H1 (cell line): ENCODE measurements around the gene PTPRG. TPM values are rescaled to one million over a fixed set of nuclear protein-coding genes. Genes with fewer than 3 reads are reported as not detected.

Source experiments
- CTCF ChIA-PET: fragments of 300-600 bp; sonication (Branson Sonifier 250); formaldehyde crosslinking; loops from one replicate; lab custom pipeline; 2021; ENCODE audit not compliant: partially characterized antibody; lab: Charles Lee
- POLR2A ChIA-PET: fragments of 300-600 bp; sonication (Branson Sonifier 250); formaldehyde crosslinking; loops from one replicate; lab custom pipeline; 2021; ENCODE audit warnings: inconsistent platforms; ENCODE audit not compliant: partially characterized antibody; lab: Charles Lee
- DNase-seq, 2 experiments: peaks; one replicate each; pipeline versions ENCODE4 v3.0.0 to v3.0.0-alpha.2; 2010 to 2022; ENCODE audit warnings: low spot score in 2 of 2, low read depth in 1 of 2, mixed read lengths in 1 of 2
- FAIRE-seq: peaks from 2 replicates; lab custom pipeline; 2011; peaks lifted over from hg19 to GRCh38; lab: Jason Lieb, UNC
- H2AFZ ChIP-seq: 2 replicates; pipeline ENCODE4 v1.8.1; 2012; ENCODE audit warnings: low read length, inconsistent platforms
- H2AK5ac ChIP-seq: 2 replicates; pipeline ENCODE4 v1.6.1; 2013; ENCODE audit warnings: low read depth, low read length
- H2BK120ac ChIP-seq: replicated peaks from 2 replicates; pipeline ENCODE3; 2013; ENCODE audit warnings: low read depth, low read length, inconsistent platforms
- H2BK12ac ChIP-seq: 2 replicates; pipeline ENCODE4 v1.6.1; 2013; ENCODE audit warnings: low read depth, low read length
- H2BK15ac ChIP-seq: 2 replicates; pipeline ENCODE4 v1.6.1; 2013; ENCODE audit warnings: low read length
- H2BK20ac ChIP-seq: 2 replicates; pipeline ENCODE4 v1.6.1; 2013; ENCODE audit warnings: low read length
- H2BK5ac ChIP-seq: 2 replicates; pipeline ENCODE4 v1.6.1; 2013; ENCODE audit warnings: low read depth, low read length
- H3K14ac ChIP-seq: 2 replicates; pipeline ENCODE4 v1.6.1; 2013; ENCODE audit warnings: inconsistent platforms; ENCODE audit not compliant: insufficient read length
- H3K18ac ChIP-seq: 2 replicates; pipeline ENCODE4 v1.6.1; 2013; ENCODE audit warnings: low read length; ENCODE audit errors: extremely low read depth
- H3K23ac ChIP-seq: 2 replicates; pipeline ENCODE4 v1.6.1; 2013; ENCODE audit warnings: inconsistent platforms; ENCODE audit not compliant: insufficient read length
- H3K23me2 ChIP-seq: 2 replicates; pipeline ENCODE4 v1.6.1; 2013; ENCODE audit warnings: low read depth, low read length
- H3K27ac ChIP-seq: 2 replicates; pipeline ENCODE4 v1.6.1; 2011; ENCODE audit warnings: low read depth, low read length, inconsistent platforms
- H3K27me3 ChIP-seq, 4 experiments: replicated peaks in 1 of 4; 1 replicate in 1 of 4; 2 replicates in 3 of 4; pipeline versions ENCODE4 v1.6.1 to v1.8.1; 2011 to 2013; ENCODE audit warnings: low read length in 3 of 4, mild to moderate bottlenecking in 3 of 4, inconsistent platforms in 2 of 4, mixed read lengths in 2 of 4, moderate library complexity in 1 of 4; ENCODE audit not compliant: control insufficient read depth in 3 of 4, insufficient read depth in 3 of 4; ENCODE audit errors: extremely low read depth in 1 of 4
- H3K36me3 ChIP-seq, 4 experiments: 2 replicates each; pipeline versions ENCODE4 v1.6.1 to v1.8.1; 2011 to 2013; ENCODE audit warnings: mild to moderate bottlenecking in 4 of 4, low read length in 3 of 4, moderate library complexity in 2 of 4, control low read depth in 1 of 4, inconsistent platforms in 1 of 4; ENCODE audit not compliant: insufficient read depth in 4 of 4, control insufficient read depth in 2 of 4
- H3K4ac ChIP-seq: replicated peaks from 2 replicates; pipeline ENCODE3; 2013; ENCODE audit warnings: low read length, low read depth, mixed read lengths, inconsistent platforms; ENCODE audit not compliant: insufficient read length
- H3K4me1 ChIP-seq, 4 experiments: replicated peaks in 1 of 4; 1 replicate in 1 of 4; 2 replicates in 3 of 4; pipeline versions ENCODE4 v1.6.1 to v1.8.1; 2011 to 2013; ENCODE audit warnings: low read length in 3 of 4, inconsistent platforms in 2 of 4, mixed read lengths in 1 of 4; ENCODE audit not compliant: insufficient read depth in 4 of 4, control insufficient read depth in 3 of 4
- H3K4me2 ChIP-seq, 2 experiments: 2 replicates each; pipeline versions ENCODE4 v1.6.1 to v1.8.1; 2011 to 2013; ENCODE audit warnings: low read depth in 2 of 2, low read length in 2 of 2, control low read depth in 1 of 2, inconsistent platforms in 1 of 2, mild to moderate bottlenecking in 1 of 2; ENCODE audit not compliant: insufficient read depth in 1 of 2
- H3K4me3 ChIP-seq, 4 experiments: fragments of 200-600, 300-600 bp in 1 of 4; sonication (generic), shearing (Covaris generic), sonication (Bioruptor Twin) in 1 of 4; 2 replicates each; pipeline versions ENCODE4 v1.5.1 to v1.8.1; 2011 to 2016; ENCODE audit warnings: low read length in 4 of 4, low read depth in 3 of 4, control low read depth in 2 of 4, inconsistent platforms in 2 of 4, mild to moderate bottlenecking in 2 of 4, mixed read lengths in 1 of 4, moderate library complexity in 1 of 4; ENCODE audit not compliant: insufficient read depth in 2 of 4; ENCODE audit errors: extremely low read depth in 1 of 4
- H3K56ac ChIP-seq: replicated peaks from 2 replicates; pipeline ENCODE3; 2013; ENCODE audit warnings: low read depth, mild to moderate bottlenecking, mixed read lengths, low read length, inconsistent platforms; ENCODE audit not compliant: insufficient read length
- H3K79me1 ChIP-seq: 2 replicates; pipeline ENCODE4 v1.6.1; 2013; ENCODE audit warnings: low read depth, low read length, control low read depth
- H3K79me2 ChIP-seq, 2 experiments: 2 replicates each; pipeline versions ENCODE4 v1.6.1 to v1.8.1; 2012 to 2013; ENCODE audit warnings: low read length in 2 of 2, mild to moderate bottlenecking in 2 of 2, inconsistent platforms in 1 of 2; ENCODE audit not compliant: insufficient read depth in 2 of 2, control insufficient read depth in 1 of 2
- H3K9ac ChIP-seq, 4 experiments: replicated peaks in 1 of 4; 1 replicate in 1 of 4; 2 replicates in 3 of 4; pipeline versions ENCODE4 v1.6.1 to v1.8.1; 2011 to 2013; ENCODE audit warnings: low read depth in 3 of 4, low read length in 3 of 4, control low read depth in 2 of 4, mild to moderate bottlenecking in 2 of 4, moderate library complexity in 2 of 4, inconsistent platforms in 1 of 4; ENCODE audit errors: extremely low read depth in 1 of 4
- H3K9me3 ChIP-seq, 2 experiments: 2 replicates each; pipeline versions ENCODE4 v1.6.1 to v1.8.1; 2012 to 2013; ENCODE audit warnings: mild to moderate bottlenecking in 2 of 2, moderate library complexity in 2 of 2, control low read depth in 1 of 2, inconsistent platforms in 1 of 2, low read depth in 1 of 2, low read length in 1 of 2, mixed read lengths in 1 of 2; ENCODE audit not compliant: insufficient read depth in 2 of 2
- H4K20me1 ChIP-seq, 2 experiments: replicated peaks in 1 of 2; 2 replicates each; pipeline versions ENCODE3 to v1.8.1; 2011 to 2013; ENCODE audit warnings: inconsistent platforms in 2 of 2, low read length in 2 of 2, mild to moderate bottlenecking in 1 of 2; ENCODE audit not compliant: insufficient read depth in 2 of 2, control insufficient read depth in 1 of 2
- H4K5ac ChIP-seq: 2 replicates; pipeline ENCODE4 v1.6.1; 2013; ENCODE audit warnings: low read length, low read depth, mixed read lengths, inconsistent platforms; ENCODE audit not compliant: insufficient read length
- H4K8ac ChIP-seq: 2 replicates; pipeline ENCODE4 v1.8.0; 2013; ENCODE audit warnings: mild to moderate bottlenecking, moderate library complexity, low read length, inconsistent platforms; ENCODE audit not compliant: insufficient read depth; ENCODE audit errors: extremely low read depth
- H4K91ac ChIP-seq: replicated peaks from 2 replicates; pipeline ENCODE3; 2013; ENCODE audit warnings: low read length, mixed read lengths, inconsistent platforms; ENCODE audit not compliant: insufficient read length
- BCL11A ChIP-seq, 2 experiments: IDR thresholded peaks; one replicate each; pipeline ENCODE4 v1.6.1; 2011; ENCODE audit warnings: low read depth in 2 of 2, low read length in 2 of 2, mild to moderate bottlenecking in 2 of 2
- CREB1 ChIP-seq: IDR thresholded peaks from 2 replicates; pipeline ENCODE4 v1.6.1; 2012; ENCODE audit warnings: inconsistent platforms
- EGR1 ChIP-seq: IDR thresholded peaks from 2 replicates; pipeline ENCODE4 v1.6.1; 2011; ENCODE audit warnings: low read depth, low read length, borderline replicate concordance
- EZH2 ChIP-seq: fragments of 200-600 bp; sonication (generic); IDR thresholded peaks from 2 replicates; pipeline ENCODE4 v1.7.1; 2012; ENCODE audit warnings: low read depth, mild to moderate bottlenecking, moderate library complexity, low read length, inconsistent platforms; ENCODE audit not compliant: severe bottlenecking
- JUND ChIP-seq: IDR thresholded peaks from 2 replicates; pipeline ENCODE4 v1.6.1; 2011; ENCODE audit warnings: mild to moderate bottlenecking, improper control_type of control experiment, low read length
- MAX ChIP-seq: IDR thresholded peaks from 2 replicates; pipeline ENCODE4 v1.6.1; 2012; ENCODE audit warnings: inconsistent platforms
- NANOG ChIP-seq: IDR thresholded peaks from 2 replicates; pipeline ENCODE4 v1.6.1; 2011; ENCODE audit warnings: low read length, low read depth, mild to moderate bottlenecking, inconsistent platforms; ENCODE audit not compliant: insufficient read depth, poor library complexity, severe bottlenecking
- RBBP5 ChIP-seq: IDR thresholded peaks from 2 replicates; pipeline ENCODE4 v1.7.1; 2012; ENCODE audit warnings: low read depth, mild to moderate bottlenecking, inconsistent platforms, low read length, moderate library complexity, borderline replicate concordance
- RXRA ChIP-seq: IDR thresholded peaks from 2 replicates; pipeline ENCODE4 v1.6.1; 2011; ENCODE audit warnings: low read depth, mild to moderate bottlenecking, low read length, moderate library complexity; ENCODE audit not compliant: insufficient read depth
- SIN3A ChIP-seq, 2 experiments: IDR thresholded peaks in 1 of 2; conservative IDR thresholded peaks in 1 of 2; 2 replicates each; pipeline ENCODE4 v1.6.1; 2011 to 2012; ENCODE audit warnings: low read length in 2 of 2, improper control_type of control experiment in 1 of 2, low read depth in 1 of 2, mild to moderate bottlenecking in 1 of 2
- SP1 ChIP-seq: IDR thresholded peaks from 2 replicates; pipeline ENCODE4 v1.6.1; 2011; ENCODE audit warnings: low read depth, low read length
- SP4 ChIP-seq: IDR thresholded peaks from 2 replicates; pipeline ENCODE4 v1.6.1; 2012; ENCODE audit warnings: low read length, inconsistent platforms
- TEAD4 ChIP-seq: IDR thresholded peaks from 2 replicates; pipeline ENCODE4 v1.6.1; 2012; ENCODE audit warnings: low read depth, low read length, inconsistent platforms, mixed read lengths
- USF2 ChIP-seq: IDR thresholded peaks from 2 replicates; pipeline ENCODE4 v1.6.1; 2011; ENCODE audit warnings: low read length, improper control_type of control experiment
- WGBS, 2 experiments: shearing (Covaris generic) in 1 of 2; methylation state at CpG; one replicate each; pipeline versions ENCODE4 v1.1.6 to v1.1.7; 2013 to 2015; ENCODE audit warnings: low lambda C conversion rate in 2 of 2, mixed read lengths in 2 of 2, inconsistent platforms in 1 of 2, low coverage in 1 of 2, missing lambda C conversion rate in 1 of 2; ENCODE audit not compliant: insufficient replicate concordance in 2 of 2, insufficient coverage in 1 of 2, insufficient read length in 1 of 2; ENCODE audit errors: extremely low coverage in 1 of 2, missing lambda C conversion rate in 1 of 2; 5-methylcytosine and 5-hydroxymethylcytosine counted together
- polyA plus RNA-seq, 7 experiments: library from polyadenylated mRNA; depleted of rRNA in 3 of 7; stranded (reverse) in 5 of 7; unstranded in 2 of 7; fragments of >200 nt in 5 of 7; fragments of 200-250 nt in 2 of 7; gene quantifications; 1 replicate in 5 of 7; 2 replicates in 1 of 7; 4 replicates in 1 of 7; pipeline versions ENCODE4 v1.2.1 to v1.2.3, GENCODE V29; 2011 to 2013; ENCODE audit warnings: missing spikeins in 2 of 7, mixed read lengths in 2 of 7
- total RNA-seq: library from RNA; stranded (reverse); fragmentation: NEBNext Ultra II Directional; extraction: Animal tissue kit (Norgen Biotek cat#: 25700); gene quantifications from 2 replicates; pipeline ENCODE4 v1.2.1, GENCODE V29; 2021

Gene PTPRG
- total and polyA plus RNA-seq, 2 of the 8 experiments (the other 6 are each of a cell fraction or from before 2014, with no cell fraction given) = 23.3 to 96.2 TPM

GRCh38 chr3:62149962-62150361, 588.6 kb downstream of the PTPRG start:
- Histone ChIP-seq H3K36me3 (no peaks in the 10 kb centered on the region), H3K9me3 (no peaks in the 10 kb centered on the region), H3K23ac (no peak overlapping the region), H2BK5ac (no peak overlapping the region), H4K8ac (no peak overlapping the region), H3K4me3 (no peak overlapping the region), H3K79me2 (no peaks in the 10 kb centered on the region), H4K5ac (no peak overlapping the region), H3K18ac (no peak overlapping the region), H3K56ac (no peak overlapping the region), H2BK120ac (no peak overlapping the region), H3K4ac (no peak overlapping the region), H3K9ac (no peak overlapping the region), H3K23me2 (no peaks in the 10 kb centered on the region; the same call in 1 of the 2 replicates), H3K4me2 (no peak overlapping the region), H3K4me1 (no peaks in the 10 kb centered on the region), H3K27ac (no peak overlapping the region), H3K14ac (no peak overlapping the region), H2BK12ac (no peak overlapping the region), H2BK15ac (no peak overlapping the region), H4K20me1 (no peaks in the 10 kb centered on the region), H3K27me3 (no peaks in the 10 kb centered on the region), H2AFZ (no peak overlapping the region), H2BK20ac (no peak overlapping the region), H2AK5ac (no peak overlapping the region), H3K79me1 (no peaks in the 10 kb centered on the region), H4K91ac (no peak overlapping the region)
- ChIA-PET POLR2A (no interaction called here), CTCF (interaction anchor here (0.7 to 8.7 kb wide), 3 partner anchors 19 to 168 kb away, joined by 3 to 48 read pairs (median 8); no protein-coding TSS in a partner anchor)
- TF ChIP-seq JUND = no peak
- TF ChIP-seq RXRA = no peak
- TF ChIP-seq RBBP5 = no peak
- TF ChIP-seq USF2 = no peak
- TF ChIP-seq BCL11A (IDR thresholded peaks at IDR 0.05; ENCODE audit: low read depth in 2 of 2, low read length in 2 of 2) = no peak
- no peak for TF ChIP-seq EZH2
- no peak for TF ChIP-seq SIN3A (conservative IDR thresholded peaks at IDR 0.05 in 1 of 2, IDR thresholded peaks at IDR 0.05 in 1 of 2; ENCODE audit: low read depth in 1 of 2, low read length in 2 of 2)
- no peak for TF ChIP-seq SP1
- TF ChIP-seq NANOG = no peak
- TF ChIP-seq SP4 = no peak
- no peak for TF ChIP-seq CREB1
- no peak for TF ChIP-seq MAX
- TF ChIP-seq EGR1 = no peak
- no peak for TF ChIP-seq TEAD4
- DNase-seq (no peak), FAIRE-seq (no peak)
- WGBS, 2 experiments = 83% methylated on average over 2 of the region's 2 CpGs; no CpG with 5 or more reads in 1 of the 2 experiments
